ENCODE measurements around the gene ARHGAP21. TPM values are rescaled to one million over a fixed set of nuclear protein-coding genes. Genes with fewer than 3 reads are reported as not detected.

ARHGAP21 gene
- total and polyA plus RNA-seq, 9 of the 15 experiments (the other 6 are each of a cell fraction or from before 2014, with no cell fraction given): 13.6 to 145 (median 60.8) TPM

DNA sequence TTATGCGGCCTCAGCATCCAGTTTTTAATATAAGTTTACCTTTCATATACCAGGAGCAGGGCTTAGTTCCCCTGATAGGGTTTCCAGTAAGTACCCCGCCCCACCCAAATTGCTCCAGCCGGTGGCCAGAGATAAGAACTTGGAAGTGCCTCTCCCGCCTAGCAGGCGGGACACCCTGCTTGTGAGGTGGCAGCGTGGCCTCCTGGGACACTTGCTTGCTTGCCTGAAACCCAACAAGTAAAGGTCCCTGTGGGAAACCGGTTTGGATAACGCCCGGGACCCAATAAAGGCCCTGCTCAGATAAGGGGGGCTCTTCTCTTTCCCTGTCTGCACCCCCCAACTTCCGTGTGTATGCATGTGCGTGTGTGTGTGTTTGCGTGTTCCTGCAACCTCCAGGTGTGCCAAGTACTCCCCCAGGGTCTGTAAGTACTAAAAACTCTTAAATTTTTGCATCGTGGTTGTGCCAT is 154.3 kb downstream of the ARHGAP21 start (continued):
- TF ChIP-seq NFYB (IDR thresholded peaks at IDR 0.05; ENCODE audit: extremely low read depth, insufficient read length) (no peak), SP2 (IDR thresholded peaks at IDR 0.05; ENCODE audit: extremely low read depth, low read depth, low read length, poor library complexity, severe bottlenecking) (no peak), GTF2F1 (IDR thresholded peaks at IDR 0.05; ENCODE audit: low read depth, low read length) (no peak), KLF6 (CRISPR knock-in tag; IDR thresholded peaks at IDR 0.05; ENCODE audit: borderline replicate concordance) (peak; percentile 67; the same call in 1 of the 2 replicates), JUN (IDR thresholded peaks at IDR 0.05; ENCODE audit: borderline replicate concordance, low read depth, low read length) (no peak), JUN (CRISPR knock-in tag; IDR thresholded peaks at IDR 0.05; ENCODE audit: borderline replicate concordance) (no peak), RB1 (IDR thresholded peaks at IDR 0.05; ENCODE audit: low read depth) (peak; percentile 64), ZBTB7A (IDR thresholded peaks at IDR 0.05; ENCODE audit: borderline replicate concordance, control insufficient read depth, low read depth, low read length) (peak; percentile 30; the same call in 1 of the 2 replicates), DACH1 (IDR thresholded peaks at IDR 0.05; ENCODE audit: partially characterized antibody) (peak; percentile 22), XRCC5 (IDR thresholded peaks at IDR 0.05; ENCODE audit: low read depth, low read length) (peak; percentile 69; the same call in 1 of the 2 replicates), NUFIP1 (IDR thresholded peaks at IDR 0.05; ENCODE audit: partially characterized antibody) (no peak), SNIP1 (IDR thresholded peaks at IDR 0.05; ENCODE audit: low read depth) (no peak), SMAD2 (IDR thresholded peaks at IDR 0.05; ENCODE audit: low read depth, low read length) (no peak), CXXC5 (CRISPR knock-in tag; IDR thresholded peaks at IDR 0.05) (peak; percentile 80)
- TF ChIP-seq, protein P1, sequence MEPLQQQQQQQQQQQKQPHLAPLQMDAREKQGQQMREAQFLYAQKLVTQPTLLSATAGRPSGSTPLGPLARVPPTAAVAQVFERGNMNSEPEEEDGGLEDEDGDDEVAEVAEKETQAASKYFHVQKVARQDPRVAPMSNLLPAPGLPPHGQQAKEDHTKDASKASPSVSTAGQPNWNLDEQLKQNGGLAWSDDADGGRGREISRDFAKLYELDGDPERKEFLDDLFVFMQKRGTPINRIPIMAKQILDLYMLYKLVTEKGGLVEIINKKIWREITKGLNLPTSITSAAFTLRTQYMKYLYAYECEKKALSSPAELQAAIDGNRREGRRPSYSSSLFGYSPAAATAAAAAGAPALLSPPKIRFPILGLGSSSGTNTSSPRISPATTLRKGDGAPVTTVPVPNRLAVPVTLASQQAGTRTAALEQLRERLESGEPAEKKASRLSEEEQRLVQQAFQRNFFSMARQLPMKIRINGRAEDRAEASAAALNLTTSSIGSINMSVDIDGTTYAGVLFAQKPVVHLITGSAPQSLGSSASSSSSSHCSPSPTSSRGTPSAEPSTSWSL (CRISPR knock-in tag; IDR thresholded peaks at IDR 0.05; ENCODE audit: borderline replicate concordance): no peak
- TF ChIP-seq, protein P2, sequence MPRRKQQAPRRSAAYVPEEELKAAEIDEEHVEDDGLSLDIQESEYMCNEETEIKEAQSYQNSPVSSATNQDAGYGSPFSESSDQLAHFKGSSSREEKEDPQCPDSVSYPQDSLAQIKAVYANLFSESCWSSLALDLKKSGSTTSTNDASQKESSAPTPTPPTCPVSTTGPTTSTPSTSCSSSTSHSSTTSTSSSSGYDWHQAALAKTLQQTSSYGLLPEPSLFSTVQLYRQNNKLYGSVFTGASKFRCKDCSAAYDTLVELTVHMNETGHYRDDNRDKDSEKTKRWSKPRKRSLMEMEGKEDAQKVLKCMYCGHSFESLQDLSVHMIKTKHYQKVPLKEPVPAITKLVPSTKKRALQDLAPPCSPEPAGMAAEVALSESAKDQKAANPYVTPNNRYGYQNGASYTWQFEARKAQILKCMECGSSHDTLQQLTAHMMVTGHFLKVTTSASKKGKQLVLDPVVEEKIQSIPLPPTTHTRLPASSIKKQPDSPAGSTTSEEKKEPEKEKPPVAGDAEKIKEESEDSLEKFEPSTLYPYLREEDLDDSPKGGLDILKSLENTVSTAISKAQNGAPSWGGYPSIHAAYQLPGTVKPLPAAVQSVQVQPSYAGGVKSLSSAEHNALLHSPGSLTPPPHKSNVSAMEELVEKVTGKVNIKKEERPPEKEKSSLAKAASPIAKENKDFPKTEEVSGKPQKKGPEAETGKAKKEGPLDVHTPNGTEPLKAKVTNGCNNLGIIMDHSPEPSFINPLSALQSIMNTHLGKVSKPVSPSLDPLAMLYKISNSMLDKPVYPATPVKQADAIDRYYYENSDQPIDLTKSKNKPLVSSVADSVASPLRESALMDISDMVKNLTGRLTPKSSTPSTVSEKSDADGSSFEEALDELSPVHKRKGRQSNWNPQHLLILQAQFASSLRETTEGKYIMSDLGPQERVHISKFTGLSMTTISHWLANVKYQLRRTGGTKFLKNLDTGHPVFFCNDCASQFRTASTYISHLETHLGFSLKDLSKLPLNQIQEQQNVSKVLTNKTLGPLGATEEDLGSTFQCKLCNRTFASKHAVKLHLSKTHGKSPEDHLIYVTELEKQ (CRISPR knock-in tag; IDR thresholded peaks at IDR 0.05): 0 out of 2 replicates have a peak, but pooled peaks have one; percentile 38
- TF ChIP-seq, protein P3, sequence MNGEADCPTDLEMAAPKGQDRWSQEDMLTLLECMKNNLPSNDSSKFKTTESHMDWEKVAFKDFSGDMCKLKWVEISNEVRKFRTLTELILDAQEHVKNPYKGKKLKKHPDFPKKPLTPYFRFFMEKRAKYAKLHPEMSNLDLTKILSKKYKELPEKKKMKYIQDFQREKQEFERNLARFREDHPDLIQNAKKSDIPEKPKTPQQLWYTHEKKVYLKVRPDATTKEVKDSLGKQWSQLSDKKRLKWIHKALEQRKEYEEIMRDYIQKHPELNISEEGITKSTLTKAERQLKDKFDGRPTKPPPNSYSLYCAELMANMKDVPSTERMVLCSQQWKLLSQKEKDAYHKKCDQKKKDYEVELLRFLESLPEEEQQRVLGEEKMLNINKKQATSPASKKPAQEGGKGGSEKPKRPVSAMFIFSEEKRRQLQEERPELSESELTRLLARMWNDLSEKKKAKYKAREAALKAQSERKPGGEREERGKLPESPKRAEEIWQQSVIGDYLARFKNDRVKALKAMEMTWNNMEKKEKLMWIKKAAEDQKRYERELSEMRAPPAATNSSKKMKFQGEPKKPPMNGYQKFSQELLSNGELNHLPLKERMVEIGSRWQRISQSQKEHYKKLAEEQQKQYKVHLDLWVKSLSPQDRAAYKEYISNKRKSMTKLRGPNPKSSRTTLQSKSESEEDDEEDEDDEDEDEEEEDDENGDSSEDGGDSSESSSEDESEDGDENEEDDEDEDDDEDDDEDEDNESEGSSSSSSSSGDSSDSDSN (IDR thresholded peaks at IDR 0.05; ENCODE audit: borderline replicate concordance in 1 of 2, low read depth in 2 of 2, low read length in 2 of 2): no peak
